ENCODE data around the gene SLC41A3. TPM values are rescaled to one million over a fixed set of nuclear protein-coding genes. Genes with fewer than 3 reads are reported as not detected.
"Not testable (repeated sequence)": the region's sequence is repeated elsewhere in the genome, so short reads cannot be mapped to it uniquely, and the experiment has no call there.

The SLC41A3 gene
- total RNA-seq, 2 donors from 2014 or later, result 46.8 to 50.4 TPM

DNA sequence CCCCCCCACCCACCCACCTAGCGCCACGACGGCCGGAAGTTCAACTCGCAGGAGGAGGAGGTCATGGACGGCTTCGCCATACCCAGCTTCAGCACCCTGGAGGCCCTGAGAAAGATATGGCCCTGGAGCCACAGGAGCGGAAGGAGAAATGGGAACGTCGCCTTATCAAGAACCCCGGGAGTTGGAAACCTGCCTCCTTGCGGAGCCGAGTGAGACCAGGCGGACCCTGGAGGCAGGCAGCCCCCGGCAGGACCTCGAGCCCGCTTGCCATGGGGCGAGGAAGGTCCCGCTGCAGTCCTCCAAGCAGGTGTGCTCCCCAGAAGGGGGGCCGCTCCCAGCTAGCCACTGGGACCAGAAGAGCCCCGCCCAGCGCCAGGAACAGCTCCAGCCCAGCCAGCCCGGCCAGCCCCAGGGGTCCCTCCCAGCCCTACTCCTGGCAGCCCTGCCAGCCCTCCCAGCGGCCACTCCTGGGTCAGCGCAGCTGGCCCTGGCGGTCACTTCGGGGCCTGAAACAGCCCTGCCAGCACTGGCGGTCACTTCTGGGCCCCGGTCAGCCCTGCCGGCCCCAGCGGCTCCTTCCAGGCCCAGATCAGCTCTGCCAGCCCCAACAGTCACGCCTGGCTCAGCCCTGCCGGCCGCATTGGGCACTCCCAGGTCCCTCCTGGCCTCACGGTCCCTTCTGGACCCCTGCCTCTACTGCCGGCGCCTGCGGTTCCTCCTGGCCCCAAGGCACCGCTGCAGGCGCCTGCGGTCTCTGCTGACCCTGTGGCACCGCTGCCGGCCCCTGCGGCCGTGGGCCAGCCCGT is 125.2 kb downstream of the SLC41A3 start:
- H3K4me1 ChIP-seq (ENCODE audit: control insufficient read depth, insufficient read depth, low read length), result no peaks in the 10 kb centered on the region
- no peaks in the 10 kb centered on the region for H3K9me3 ChIP-seq (ENCODE audit: control insufficient read depth, low read length)
- H3K36me3 Mint-ChIP-seq (ENCODE audit: low read depth), result no peaks in the 10 kb centered on the region
- 83 to 89% methylated on average over 23 to 46 of the region's 46 CpGs for WGBS, 2 experiments (ENCODE audit: insufficient coverage in 1 of 2, insufficient read length in 1 of 2)
- no peaks in the 10 kb centered on the region for H3K9me3 Mint-ChIP-seq
- H3K4me3 ChIP-seq (ENCODE audit: low read length), result no peak overlapping the region
- TF ChIP-seq, protein P1, sequence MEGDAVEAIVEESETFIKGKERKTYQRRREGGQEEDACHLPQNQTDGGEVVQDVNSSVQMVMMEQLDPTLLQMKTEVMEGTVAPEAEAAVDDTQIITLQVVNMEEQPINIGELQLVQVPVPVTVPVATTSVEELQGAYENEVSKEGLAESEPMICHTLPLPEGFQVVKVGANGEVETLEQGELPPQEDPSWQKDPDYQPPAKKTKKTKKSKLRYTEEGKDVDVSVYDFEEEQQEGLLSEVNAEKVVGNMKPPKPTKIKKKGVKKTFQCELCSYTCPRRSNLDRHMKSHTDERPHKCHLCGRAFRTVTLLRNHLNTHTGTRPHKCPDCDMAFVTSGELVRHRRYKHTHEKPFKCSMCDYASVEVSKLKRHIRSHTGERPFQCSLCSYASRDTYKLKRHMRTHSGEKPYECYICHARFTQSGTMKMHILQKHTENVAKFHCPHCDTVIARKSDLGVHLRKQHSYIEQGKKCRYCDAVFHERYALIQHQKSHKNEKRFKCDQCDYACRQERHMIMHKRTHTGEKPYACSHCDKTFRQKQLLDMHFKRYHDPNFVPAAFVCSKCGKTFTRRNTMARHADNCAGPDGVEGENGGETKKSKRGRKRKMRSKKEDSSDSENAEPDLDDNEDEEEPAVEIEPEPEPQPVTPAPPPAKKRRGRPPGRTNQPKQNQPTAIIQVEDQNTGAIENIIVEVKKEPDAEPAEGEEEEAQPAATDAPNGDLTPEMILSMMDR (conservative IDR thresholded peaks at IDR 0.05), result no peak
- H3K27me3 Mint-ChIP-seq (ENCODE audit: insufficient read depth), result peaks cover 40% of the 10 kb centered on the region
- H3K9ac ChIP-seq (ENCODE audit: extremely low read depth, low read length, poor library complexity, severe bottlenecking), result no peak overlapping the region
- H3K36me3 ChIP-seq (ENCODE audit: control insufficient read depth, insufficient read depth, low read length), result no peaks in the 10 kb centered on the region
- no peak overlapping the region for H3K27ac Mint-ChIP-seq
- peaks cover 42% of the 10 kb centered on the region for H3K27me3 ChIP-seq (ENCODE audit: control insufficient read depth, insufficient read depth, low read length, poor library complexity, severe bottlenecking)
- H3K4me1 Mint-ChIP-seq, result no peaks in the 10 kb centered on the region
- H3K27ac ChIP-seq (ENCODE audit: low read depth, low read length), result no peak overlapping the region
- H3K4me3 Mint-ChIP-seq, result peak overlapping the region; percentile 29
- DNase-seq, result peak; percentile 76

- peaks cover 34% of the 10 kb centered on the region for H3K27me3 ChIP-seq (ENCODE audit: control insufficient read depth, insufficient read depth, low read length, poor library complexity, severe bottlenecking)
- H3K9me3 Mint-ChIP-seq, result no peaks in the 10 kb centered on the region
- 13 to 16% methylated on average over 13 to 72 of the region's 75 CpGs for WGBS, 2 experiments (ENCODE audit: insufficient coverage in 1 of 2, insufficient read length in 1 of 2)
- no peaks in the 10 kb centered on the region for H3K36me3 Mint-ChIP-seq (ENCODE audit: low read depth)
- H3K4me1 ChIP-seq (ENCODE audit: control insufficient read depth, insufficient read depth, low read length), result no peaks in the 10 kb centered on the region
- H3K4me1 Mint-ChIP-seq, result no peaks in the 10 kb centered on the region
- no peak overlapping the region for H3K27ac Mint-ChIP-seq
- no peak overlapping the region for H3K27ac ChIP-seq (ENCODE audit: low read depth, low read length)
- H3K27me3 Mint-ChIP-seq (ENCODE audit: insufficient read depth), result peaks cover 40% of the 10 kb centered on the region
- H3K9ac ChIP-seq (ENCODE audit: extremely low read depth, low read length, poor library complexity, severe bottlenecking), result no peak overlapping the region
- H3K36me3 ChIP-seq (ENCODE audit: control insufficient read depth, insufficient read depth, low read length), result no peaks in the 10 kb centered on the region
- H3K9me3 ChIP-seq (ENCODE audit: control insufficient read depth, low read length), result no peaks in the 10 kb centered on the region
- peak overlapping the region; percentile 36 for H3K4me3 Mint-ChIP-seq
- TF ChIP-seq, protein P1 (conservative IDR thresholded peaks at IDR 0.05), result no peak
- H3K4me3 ChIP-seq (ENCODE audit: low read length), result no peak overlapping the region
- DNase-seq, result no peak
Measured at GRCh38 chr3:125957674-125958510, 126.0 kb downstream of the SLC41A3 start.

DNA sequence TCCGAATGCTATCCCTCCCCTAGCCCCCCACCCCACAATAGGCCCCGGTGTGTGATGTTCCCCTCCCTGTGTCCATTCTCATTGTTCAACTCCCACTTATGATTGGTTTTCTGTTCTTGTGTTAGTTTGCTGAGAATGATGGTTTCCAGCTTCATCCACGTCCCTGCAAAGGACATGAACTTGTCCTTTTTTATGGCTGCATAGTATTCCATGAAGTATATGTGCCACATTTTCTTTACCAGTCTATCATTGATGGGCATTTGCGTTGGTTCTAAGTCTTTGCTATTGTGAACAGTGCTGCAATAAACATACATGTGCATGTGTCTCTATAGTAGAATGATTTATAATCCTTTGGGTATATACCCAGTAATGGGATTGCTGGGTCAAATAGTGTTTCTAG is 126.9 kb downstream of the SLC41A3 start:
- not testable (repeated sequence) for H3K4me3 Mint-ChIP-seq, H3K27ac Mint-ChIP-seq

More for the DNA sequence above, 126.9 kb downstream of the SLC41A3 start:
- not testable (repeated sequence) for H3K27ac ChIP-seq (ENCODE audit: low read depth, low read length); H3K36me3 Mint-ChIP-seq (ENCODE audit: low read depth); H3K4me1 Mint-ChIP-seq; H3K36me3 ChIP-seq (ENCODE audit: control insufficient read depth, insufficient read depth, low read length); H3K9me3 Mint-ChIP-seq; H3K9ac ChIP-seq (ENCODE audit: extremely low read depth, low read length, poor library complexity, severe bottlenecking); H3K4me1 ChIP-seq (ENCODE audit: control insufficient read depth, insufficient read depth, low read length); H3K4me3 ChIP-seq (ENCODE audit: low read length); DNase-seq; H3K9me3 ChIP-seq (ENCODE audit: control insufficient read depth, low read length)
- WGBS, 2 experiments (ENCODE audit: insufficient coverage in 1 of 2, insufficient read length in 1 of 2), result 79% methylated on average over 3 of the region's 4 CpGs; no CpG with 5 or more reads in 1 of the 2 experiments
- peaks cover 47% of the 10 kb centered on the region for H3K27me3 Mint-ChIP-seq (ENCODE audit: insufficient read depth)
- H3K27me3 ChIP-seq (ENCODE audit: control insufficient read depth, insufficient read depth, low read length, poor library complexity, severe bottlenecking), result peaks cover 29% of the 10 kb centered on the region

Other genes with a start within 250 kb of the SLC41A3 start
- gene ROPN1B, start 114.9 kb downstream of the SLC41A3 start, total RNA-seq, result not detected
- gene ALDH1L1, start 96.5 kb upstream of the SLC41A3 start, total RNA-seq, result 1 to 10 TPM; 1.0 to 1.6 TPM